Mammary epithelial cell (primary cell): ENCODE results near the gene WHRN.

Source experiments
- EZH2 ChIP-seq: IDR thresholded peaks from 2 replicates; pipeline ENCODE4 v1.6.1; 2012; ENCODE audit warnings: low read length, inconsistent platforms, borderline replicate concordance
- TF ChIP-seq, protein P1 (sequence below), 2 donors: IDR thresholded peaks in 1 of 2; conservative IDR thresholded peaks in 1 of 2; 2 replicates each; pipeline ENCODE4 v1.5.1; 2011 to 2012; ENCODE audit warnings: inconsistent platforms in 2 of 2, low read length in 2 of 2, mild to moderate bottlenecking in 2 of 2, control low read depth in 1 of 2, low read depth in 1 of 2; ENCODE audit not compliant: insufficient read depth in 1 of 2; ENCODE audit errors: extremely low read depth in 1 of 2

DNA sequence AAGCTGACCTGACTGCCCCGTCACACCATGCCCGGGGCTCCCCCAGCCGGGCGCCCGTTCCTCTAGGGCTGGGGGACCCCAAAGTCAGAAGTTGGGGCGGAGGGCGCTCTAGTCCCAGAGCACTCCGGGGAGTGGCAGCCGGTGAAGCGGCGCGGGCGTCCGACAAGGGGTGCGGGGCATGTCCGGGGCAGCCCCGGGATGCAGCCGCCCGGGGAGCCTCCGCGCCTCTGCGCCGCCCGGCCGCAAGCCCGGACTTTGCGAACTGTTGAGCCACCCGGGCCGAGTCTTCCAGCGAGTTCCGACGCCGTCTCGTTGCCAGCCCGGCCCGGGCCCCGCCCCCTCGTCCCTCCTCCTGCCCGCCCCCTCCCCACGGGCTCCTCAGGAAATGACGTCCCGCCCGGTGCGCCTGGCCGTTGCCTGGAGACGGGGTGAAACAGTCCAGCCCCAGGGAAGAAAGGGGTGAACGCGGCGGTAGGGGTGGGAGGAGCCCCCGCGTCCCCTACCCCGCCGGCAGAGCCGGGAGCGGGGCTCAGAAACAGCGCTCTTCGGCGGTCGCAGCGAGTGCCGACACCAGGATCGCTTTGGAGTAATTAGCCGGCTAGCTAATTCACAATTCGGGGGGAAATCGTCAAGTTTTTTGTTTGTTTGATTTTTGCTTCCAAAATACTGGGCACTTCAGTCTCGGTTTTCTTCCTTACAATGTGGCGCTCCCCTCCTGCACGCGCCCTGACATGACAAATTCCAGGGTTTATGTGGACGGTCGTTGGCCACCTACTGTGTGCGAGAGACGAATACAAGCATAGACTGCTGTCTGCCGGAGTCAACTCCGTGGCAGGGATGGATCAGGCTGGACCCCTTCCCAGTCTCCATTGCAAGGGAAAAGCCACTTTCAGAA lies at the start of gene WHRN:
- TF ChIP-seq, protein P1, sequence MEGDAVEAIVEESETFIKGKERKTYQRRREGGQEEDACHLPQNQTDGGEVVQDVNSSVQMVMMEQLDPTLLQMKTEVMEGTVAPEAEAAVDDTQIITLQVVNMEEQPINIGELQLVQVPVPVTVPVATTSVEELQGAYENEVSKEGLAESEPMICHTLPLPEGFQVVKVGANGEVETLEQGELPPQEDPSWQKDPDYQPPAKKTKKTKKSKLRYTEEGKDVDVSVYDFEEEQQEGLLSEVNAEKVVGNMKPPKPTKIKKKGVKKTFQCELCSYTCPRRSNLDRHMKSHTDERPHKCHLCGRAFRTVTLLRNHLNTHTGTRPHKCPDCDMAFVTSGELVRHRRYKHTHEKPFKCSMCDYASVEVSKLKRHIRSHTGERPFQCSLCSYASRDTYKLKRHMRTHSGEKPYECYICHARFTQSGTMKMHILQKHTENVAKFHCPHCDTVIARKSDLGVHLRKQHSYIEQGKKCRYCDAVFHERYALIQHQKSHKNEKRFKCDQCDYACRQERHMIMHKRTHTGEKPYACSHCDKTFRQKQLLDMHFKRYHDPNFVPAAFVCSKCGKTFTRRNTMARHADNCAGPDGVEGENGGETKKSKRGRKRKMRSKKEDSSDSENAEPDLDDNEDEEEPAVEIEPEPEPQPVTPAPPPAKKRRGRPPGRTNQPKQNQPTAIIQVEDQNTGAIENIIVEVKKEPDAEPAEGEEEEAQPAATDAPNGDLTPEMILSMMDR (conservative IDR thresholded peaks at IDR 0.05 in 1 of 2, IDR thresholded peaks at IDR 0.05 in 1 of 2; ENCODE audit: extremely low read depth in 1 of 2, insufficient read depth in 1 of 2, low read depth in 1 of 2, low read length in 2 of 2) = no peak
- no peak for TF ChIP-seq EZH2
